BLaER1 treated with 17β-estradiol and CSF1 and Interleukin-3, amounts not matched to agents 10 nM and 100 nM (cell line): ENCODE data around the gene ALG1L2.
A peak's percentile ranks its signal among the peaks of the same experiment; 100 is the strongest.
"Not testable (repeated sequence)": the region's sequence is repeated elsewhere in the genome, so short reads cannot be mapped to it uniquely, and the experiment has no call there.

ENCODE experiments used
- H3K27ac ChIP-seq, 11 experiments: shearing (Covaris generic); formaldehyde crosslinking; 2 replicates each; pipeline ENCODE4 v1.8.1; 2022
- H3K27me3 ChIP-seq, 11 experiments: shearing (Covaris generic); formaldehyde crosslinking; 2 replicates each; pipeline ENCODE4 v1.8.1; 2022
- H3K36me3 ChIP-seq, 11 experiments: shearing (Covaris generic); formaldehyde crosslinking; 2 replicates each; pipeline ENCODE4 v1.8.1; 2022
- H3K4me1 ChIP-seq, 10 experiments: shearing (Covaris generic); formaldehyde crosslinking; 2 replicates each; pipeline ENCODE4 v1.8.1; 2022
- H3K4me2 ChIP-seq, 11 experiments: shearing (Covaris generic); formaldehyde crosslinking; 2 replicates each; pipeline ENCODE4 v1.8.1; 2022
- H3K4me3 ChIP-seq, 10 experiments: shearing (Covaris generic); formaldehyde crosslinking; 2 replicates each; pipeline ENCODE4 v1.8.1; 2022
- H3K9ac ChIP-seq, 11 experiments: shearing (Covaris generic); formaldehyde crosslinking; 2 replicates each; pipeline ENCODE4 v1.8.1; 2022
- H3K9me3 ChIP-seq, 11 experiments: shearing (Covaris generic); formaldehyde crosslinking; replicated peaks in 1 of 11; 2 replicates each; pipeline ENCODE4 v1.8.1; 2022
- H4K20me1 ChIP-seq, 11 experiments: shearing (Covaris generic); formaldehyde crosslinking; 2 replicates each; pipeline ENCODE4 v1.8.1; 2022
- Cebpa-rat ChIP-seq, 11 experiments: shearing (Covaris generic); IDR thresholded peaks; 2 replicates each; pipeline ENCODE4 v1.8.1; 2022

ALG1L2 gene, protein sequence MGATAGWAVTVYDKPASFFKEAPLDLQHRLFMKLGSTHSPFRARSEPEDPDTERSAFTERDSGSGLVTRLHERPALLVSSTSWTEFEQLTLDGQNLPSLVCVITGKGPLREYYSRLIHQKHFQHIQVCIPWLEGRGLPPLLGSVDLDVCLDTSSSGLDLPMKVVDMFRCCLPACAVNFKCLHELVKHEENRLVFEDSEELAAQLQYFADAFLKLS

DNA sequence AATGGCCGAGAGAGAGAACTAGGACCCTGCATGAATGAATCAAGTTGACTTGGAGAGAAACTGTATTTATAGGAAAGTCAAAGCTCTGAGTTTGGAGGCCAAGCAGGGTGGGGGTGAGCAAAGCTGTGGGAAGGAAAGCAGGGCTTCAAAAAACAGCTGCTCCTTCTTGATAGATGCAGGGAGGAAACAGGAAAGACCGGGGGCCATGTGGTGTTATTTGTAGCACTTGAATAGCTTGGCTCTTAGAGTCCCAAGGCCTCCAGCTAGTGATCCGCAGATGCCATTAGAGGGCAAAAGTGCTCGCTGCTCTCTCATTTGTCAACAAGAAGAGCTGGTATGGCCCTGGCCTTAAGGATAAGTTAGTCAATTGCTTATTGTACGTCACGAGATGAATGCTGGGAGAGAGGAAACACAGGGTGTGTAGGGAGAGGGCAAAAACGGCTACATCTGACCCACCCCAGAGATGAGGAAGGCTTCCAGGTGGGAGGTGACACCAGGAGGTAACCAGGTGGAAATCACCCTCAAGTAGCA is at the start of gene ALG1L2:
Gene ALG1L2 (plus strand): TSS at position 481 of the 531 bp plus-strand sequence. CDS start 186 bp downstream, outside the sequence.
- peak within 1 kb of the TSS in 6 of 11 experiments; percentile 24 to 59 (median 36); a peak in 6 of 22 replicates for H3K9ac ChIP-seq
- no peaks in the 10 kb centered on the region for H4K20me1 ChIP-seq
- no peak for TF ChIP-seq Cebpa-rat (IDR thresholded peaks at IDR 0.05)
- H3K9me3 ChIP-seq, result no peaks in the 10 kb centered on the region
- H3K27ac ChIP-seq, result peak within 1 kb of the TSS in 7 of 11 experiments; percentile 35 to 71 (median 62); a peak in 14 of 22 replicates
- no peak within 1 kb of the TSS for H3K4me3 ChIP-seq
- H3K4me2 ChIP-seq, result peak within 1 kb of the TSS in 10 of 11 experiments; percentile 55 to 78 (median 74); a peak in 19 of 22 replicates
- no peaks in the 10 kb centered on the region for H3K36me3 ChIP-seq
- H3K4me1 ChIP-seq, result peaks cover 25 to 67% (median 59%) of the 10 kb centered on the region in 10 experiments
- no peaks in the 10 kb centered on the region for H3K27me3 ChIP-seq

DNA sequence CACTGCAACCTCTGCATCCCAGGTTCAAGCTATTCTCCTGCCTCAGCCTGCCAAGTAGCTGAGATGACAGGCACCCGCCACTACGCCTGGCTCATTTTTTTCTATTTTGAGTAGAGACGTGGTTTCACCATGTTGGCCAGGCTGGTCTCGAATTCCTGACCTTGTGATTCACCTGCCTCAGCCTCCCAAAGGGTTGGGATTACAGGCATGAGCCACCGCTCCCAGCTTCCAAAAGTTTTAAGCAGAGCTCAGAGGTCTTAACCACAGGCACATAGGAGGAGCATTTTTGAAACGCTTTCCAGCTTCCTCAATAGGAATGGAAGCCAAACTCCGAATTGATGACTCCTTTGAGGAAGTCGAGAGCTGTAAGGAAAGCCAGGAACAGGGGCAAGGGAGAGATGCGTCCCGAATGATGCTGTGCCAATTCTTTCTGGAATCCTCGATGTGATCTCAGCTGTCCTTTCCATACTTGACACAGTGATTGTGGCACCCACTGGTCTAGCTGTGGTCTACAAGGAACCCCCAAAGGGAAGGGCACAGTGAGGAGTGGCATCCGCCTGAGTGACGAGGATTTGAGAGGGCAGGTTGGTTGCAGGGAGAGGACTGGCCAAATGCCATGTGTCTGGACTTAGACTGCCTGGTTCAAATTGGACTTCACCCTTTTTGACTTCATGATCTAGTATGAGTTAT is 44.4 kb upstream of the ALG1L2 start:
- not testable (repeated sequence) for H3K27me3 ChIP-seq, H4K20me1 ChIP-seq, H3K4me2 ChIP-seq, H3K36me3 ChIP-seq, H3K27ac ChIP-seq, H3K9ac ChIP-seq, H3K4me3 ChIP-seq
- Histone ChIP-seq H3K4me1 (peaks cover 0 to 15% (median 4%) of the 10 kb centered on the region in 10 experiments; a peak in 12 of 20 replicates), H3K9me3 (peaks cover 15 to 31% (median 26%) of the 10 kb centered on the region in 11 experiments)

DNA sequence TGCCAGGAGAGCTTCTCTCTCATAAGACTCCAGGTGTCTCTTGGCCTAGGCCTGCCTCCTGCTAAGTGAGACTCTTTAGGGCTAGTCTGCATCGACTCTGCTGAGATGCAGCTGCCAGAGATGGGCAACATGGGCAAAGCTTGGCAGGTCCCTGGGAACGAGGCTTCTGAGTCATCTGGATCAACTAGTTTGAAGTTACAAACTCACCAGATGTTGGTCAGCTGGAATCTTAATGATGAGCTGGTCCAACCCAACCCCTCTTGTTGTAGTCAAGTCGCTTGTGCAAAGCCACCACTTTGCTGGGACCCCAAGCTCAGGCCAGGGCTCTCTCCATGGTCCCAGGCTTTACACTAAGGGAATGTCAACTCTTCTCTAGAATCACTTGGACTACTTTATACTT is 38.9 kb upstream of the ALG1L2 start:
- not testable (repeated sequence) for H3K36me3 ChIP-seq, H3K4me3 ChIP-seq, H3K27me3 ChIP-seq, H4K20me1 ChIP-seq, H3K9me3 ChIP-seq
- H3K27ac ChIP-seq, result peak overlapping the region in 8 of 11 experiments; percentile 71 to 95 (median 87); a peak in 16 of 22 replicates
- peak overlapping the region in 7 of 11 experiments; percentile 65 to 77 (median 73); a peak in 15 of 22 replicates for H3K9ac ChIP-seq
- H3K4me2 ChIP-seq, result peak overlapping the region; percentile 37 to 91 (median 83); a peak in 21 of 22 replicates
- H3K4me1 ChIP-seq, result peaks cover 0 to 53% (median 40%) of the 10 kb centered on the region in 10 experiments; a peak in 19 of 20 replicates

GRCh38 chr3:130043658-130044057 is 38.0 kb upstream of the ALG1L2 start:
- peak overlapping the region in 8 of 11 experiments; percentile 71 to 95 (median 87); a peak in 16 of 22 replicates for H3K27ac ChIP-seq
- peaks cover 0 to 54% (median 40%) of the 10 kb centered on the region in 10 experiments; a peak in 19 of 20 replicates for H3K4me1 ChIP-seq
- H3K4me2 ChIP-seq, result peak overlapping the region; percentile 37 to 91 (median 83); a peak in 21 of 22 replicates
- TF ChIP-seq Cebpa-rat (IDR thresholded peaks at IDR 0.05), result peak in 5 of 11 experiments; percentile 69 to 86 (median 75); a peak in 10 of 22 replicates
- H4K20me1 ChIP-seq, H3K9me3 ChIP-seq, H3K27me3 ChIP-seq, H3K36me3 ChIP-seq: not testable (repeated sequence)
- peak overlapping the region in 4 of 10 experiments; percentile 9 to 29 (median 21); a peak in 5 of 20 replicates for H3K4me3 ChIP-seq
- peak overlapping the region in 8 of 11 experiments; percentile 42 to 77 (median 71); a peak in 14 of 22 replicates for H3K9ac ChIP-seq

DNA sequence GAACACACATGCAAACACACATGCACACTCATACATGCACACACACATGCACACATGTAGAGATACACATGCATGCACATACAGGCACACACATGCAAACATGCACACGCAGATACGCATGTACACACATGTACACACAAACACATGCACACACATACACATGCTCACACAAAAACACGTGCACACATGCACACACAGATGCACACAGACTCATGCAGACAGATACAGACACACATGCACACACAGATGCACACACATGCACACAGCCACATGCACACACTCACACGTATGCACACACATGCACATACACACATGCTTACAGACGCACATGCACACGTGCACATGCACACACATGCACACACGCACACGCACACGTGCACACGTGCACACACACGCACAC is 37.3 kb upstream of the ALG1L2 start:
- Histone ChIP-seq H3K4me2 (peak overlapping the region in 9 of 11 experiments; percentile 72 to 91 (median 85); a peak in 17 of 22 replicates), H3K9ac (peak overlapping the region in 3 of 11 experiments; percentile 68 to 77 (median 73); a peak in 2 of 22 replicates), H3K9me3 (no peaks in the 10 kb centered on the region), H3K27ac (peak overlapping the region in 7 of 11 experiments; percentile 44 to 95 (median 87); a peak in 14 of 22 replicates), H3K4me3 (no peak overlapping the region), H3K27me3 (no peaks in the 10 kb centered on the region), H3K4me1 (peaks cover 0 to 59% (median 43%) of the 10 kb centered on the region in 10 experiments; a peak in 19 of 20 replicates), H3K36me3 (no peaks in the 10 kb centered on the region), H4K20me1 (no peaks in the 10 kb centered on the region)
- no peak for TF ChIP-seq Cebpa-rat (IDR thresholded peaks at IDR 0.05)

- no peaks in the 10 kb centered on the region for H3K27me3 ChIP-seq
- 0 out of 22 replicates have a peak overlapping the region, but pooled peaks of 1 of the 11 experiments have one; percentile 31 for H3K27ac ChIP-seq
- H4K20me1 ChIP-seq, result no peaks in the 10 kb centered on the region
- no peak overlapping the region for H3K9ac ChIP-seq
- no peaks in the 10 kb centered on the region for H3K36me3 ChIP-seq
- H3K4me1 ChIP-seq, result peaks cover 0 to 55% (median 31%) of the 10 kb centered on the region in 10 experiments; a peak in 17 of 20 replicates
- no peaks in the 10 kb centered on the region for H3K9me3 ChIP-seq
- peak overlapping the region in 3 of 11 experiments; percentile 15 to 27 (median 23); a peak in 3 of 22 replicates for H3K4me2 ChIP-seq
- no peak overlapping the region for H3K4me3 ChIP-seq
- no peak for TF ChIP-seq Cebpa-rat (IDR thresholded peaks at IDR 0.05)
Measured at GRCh38 chr3:130048726-130049125, 32.9 kb upstream of the ALG1L2 start.

- not testable (repeated sequence) for H4K20me1 ChIP-seq, H3K27ac ChIP-seq, H3K9ac ChIP-seq, H3K36me3 ChIP-seq, H3K4me3 ChIP-seq, H3K27me3 ChIP-seq, H3K9me3 ChIP-seq
- H3K4me1 ChIP-seq, result peaks cover 0 to 37% (median 14%) of the 10 kb centered on the region in 10 experiments; a peak in 11 of 20 replicates
- H3K4me2 ChIP-seq, result peak overlapping the region in 3 of 11 experiments; percentile 18 to 30 (median 20); a peak in 2 of 22 replicates
Measured at GRCh38 chr3:130052366-130052765, 29.3 kb upstream of the ALG1L2 start.

DNA sequence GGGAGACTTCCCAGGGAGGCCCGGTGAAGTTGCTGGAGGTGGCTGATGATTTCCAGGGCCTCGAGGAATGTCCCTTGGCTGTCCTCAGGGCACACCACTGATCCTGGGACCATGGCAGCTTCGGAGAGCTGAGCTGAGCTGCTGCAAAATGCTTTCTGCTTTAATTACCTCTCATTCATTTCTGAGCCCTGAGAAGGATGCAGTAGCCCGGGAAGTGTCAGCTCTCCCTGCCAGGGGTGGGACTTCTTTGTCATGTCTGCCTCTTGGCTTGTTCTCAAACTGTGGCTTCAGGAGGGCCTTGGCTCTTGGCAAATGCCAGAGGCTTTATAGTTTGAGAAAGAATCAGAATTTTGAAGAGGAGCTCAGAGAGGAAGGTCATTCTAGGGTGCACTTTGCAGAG is 28.7 kb upstream of the ALG1L2 start:
- H3K4me1 ChIP-seq, result peaks cover 0 to 37% (median 14%) of the 10 kb centered on the region in 10 experiments; a peak in 11 of 20 replicates
- not testable (repeated sequence) for H3K27me3 ChIP-seq

GRCh38 chr3:130057536-130058266 is 23.9 kb upstream of the ALG1L2 start:
- H3K4me3 ChIP-seq, H3K4me2 ChIP-seq, H3K27me3 ChIP-seq, H3K36me3 ChIP-seq, H3K27ac ChIP-seq, H3K9ac ChIP-seq, H4K20me1 ChIP-seq, H3K9me3 ChIP-seq: not testable (repeated sequence)
- peaks cover 0 to 21% (median 6%) of the 10 kb centered on the region in 10 experiments; a peak in 6 of 20 replicates for H3K4me1 ChIP-seq

More for the DNA sequence above, 28.7 kb upstream of the ALG1L2 start:
- not testable (repeated sequence) for H3K4me3 ChIP-seq, H3K9ac ChIP-seq, H3K9me3 ChIP-seq, H3K36me3 ChIP-seq, H4K20me1 ChIP-seq, H3K27ac ChIP-seq
- peak overlapping the region in 1 of 11 experiments; percentile 25; a peak in 1 of 22 replicates for H3K4me2 ChIP-seq

DNA sequence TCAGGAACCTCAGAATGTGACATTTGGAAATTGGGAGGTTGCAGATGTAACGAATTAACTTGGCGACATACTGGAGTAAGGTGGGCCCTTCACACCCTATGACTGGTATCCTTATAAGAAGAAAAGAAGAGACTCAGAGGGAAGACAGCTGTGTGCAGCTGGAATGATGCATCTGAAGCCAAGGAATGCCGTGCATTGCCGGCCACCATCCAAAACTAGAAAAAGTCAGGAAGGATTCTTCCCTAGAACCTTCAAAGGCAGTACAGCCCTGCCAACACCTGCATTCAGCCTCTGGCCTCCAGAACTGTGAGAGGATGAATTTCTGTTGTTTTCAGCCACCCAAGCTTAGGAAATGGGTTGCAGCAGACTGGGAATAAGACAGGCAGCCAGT is 23.4 kb upstream of the ALG1L2 start:
- H3K36me3 ChIP-seq, H3K4me3 ChIP-seq, H3K27me3 ChIP-seq, H3K9me3 ChIP-seq, H3K9ac ChIP-seq, H4K20me1 ChIP-seq, H3K27ac ChIP-seq: not testable (repeated sequence)
- peaks cover 0 to 17% (median 3%) of the 10 kb centered on the region in 10 experiments; a peak in 6 of 20 replicates for H3K4me1 ChIP-seq
- H3K4me2 ChIP-seq, result peak overlapping the region in 4 of 11 experiments; percentile 3 to 23 (median 20); a peak in 2 of 22 replicates

- not testable (repeated sequence) for H3K9ac ChIP-seq
- peak overlapping the region in 5 of 11 experiments; percentile 3 to 23 (median 20); a peak in 3 of 22 replicates for H3K4me2 ChIP-seq
Measured at GRCh38 chr3:130058716-130059115, 22.9 kb upstream of the ALG1L2 start.

DNA sequence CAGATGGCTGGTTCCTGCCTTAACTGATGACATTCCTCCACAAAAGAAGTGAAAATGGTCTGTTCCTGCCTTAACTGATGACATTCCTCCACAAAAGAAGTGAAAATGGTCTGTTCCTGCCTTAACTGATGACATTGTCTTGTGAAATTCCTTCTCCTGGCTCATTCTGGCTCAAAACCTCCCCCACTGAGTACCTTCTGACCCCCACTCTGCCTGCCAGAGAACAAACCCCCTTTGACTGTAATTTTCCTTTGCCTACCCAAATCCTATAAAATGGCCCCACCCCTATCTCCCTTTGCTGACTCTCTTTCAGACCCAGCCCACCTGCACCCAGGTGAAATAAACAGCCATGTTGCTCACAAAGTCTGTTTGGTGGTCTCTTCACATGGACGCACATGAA is 22.5 kb upstream of the ALG1L2 start:
- H3K4me3 ChIP-seq, H3K27me3 ChIP-seq, H3K36me3 ChIP-seq, H3K27ac ChIP-seq, H4K20me1 ChIP-seq, H3K9me3 ChIP-seq, H3K9ac ChIP-seq: not testable (repeated sequence)
- peak overlapping the region in 2 of 11 experiments; percentile 18 to 23; a peak in 1 of 22 replicates for H3K4me2 ChIP-seq
- H3K4me1 ChIP-seq, result peaks cover 0 to 13% (median 0%) of the 10 kb centered on the region in 10 experiments; a peak in 6 of 20 replicates

More at GRCh38 chr3:130058716-130059115, 22.9 kb upstream of the ALG1L2 start:
- not testable (repeated sequence) for H3K27me3 ChIP-seq, H4K20me1 ChIP-seq, H3K9me3 ChIP-seq, H3K36me3 ChIP-seq, H3K4me3 ChIP-seq, H3K27ac ChIP-seq
- H3K4me1 ChIP-seq, result peaks cover 0 to 13% (median 0%) of the 10 kb centered on the region in 10 experiments; a peak in 6 of 20 replicates
